ENCODE data around the gene ST7.
A peak's percentile ranks its signal among the peaks of the same experiment; 100 is the strongest.

ST7 gene

GRCh38 chr7:117074378-117074777, 121.1 kb downstream of the ST7 start:
- no peak for DNase-seq

- no peak for DNase-seq
Measured at GRCh38 chr7:117075934-117076333, 122.6 kb downstream of the ST7 start.

DNA sequence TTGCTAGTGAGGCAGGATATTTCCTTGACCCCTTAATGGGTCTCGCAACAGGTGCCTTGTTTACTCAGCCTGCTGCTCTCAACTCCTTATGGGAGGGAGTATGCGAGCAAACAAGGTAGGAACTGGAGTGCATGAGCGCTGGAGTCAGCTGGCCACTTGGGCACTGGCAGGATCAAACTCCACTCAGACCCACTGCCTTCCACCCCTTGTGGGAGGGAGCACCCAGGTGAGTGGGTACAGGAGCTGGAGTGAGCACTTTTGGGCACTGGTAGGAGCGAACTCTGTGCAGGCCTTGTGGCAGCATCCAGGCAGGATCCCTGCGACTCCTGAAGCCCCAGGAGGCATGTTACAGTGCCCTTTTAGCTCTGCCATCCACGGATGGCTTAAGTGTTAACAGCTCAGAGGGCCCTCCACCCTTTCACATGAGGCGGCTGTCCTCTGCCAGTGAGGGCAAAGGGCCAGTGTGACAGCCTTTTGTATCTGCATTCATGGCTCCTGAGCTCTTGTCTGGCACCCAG, 123.2 kb downstream of the ST7 start:
- no peak for DNase-seq

GRCh38 chr7:117077658-117078057, 124.4 kb downstream of the ST7 start:
- DNase-seq = no peak

DNA sequence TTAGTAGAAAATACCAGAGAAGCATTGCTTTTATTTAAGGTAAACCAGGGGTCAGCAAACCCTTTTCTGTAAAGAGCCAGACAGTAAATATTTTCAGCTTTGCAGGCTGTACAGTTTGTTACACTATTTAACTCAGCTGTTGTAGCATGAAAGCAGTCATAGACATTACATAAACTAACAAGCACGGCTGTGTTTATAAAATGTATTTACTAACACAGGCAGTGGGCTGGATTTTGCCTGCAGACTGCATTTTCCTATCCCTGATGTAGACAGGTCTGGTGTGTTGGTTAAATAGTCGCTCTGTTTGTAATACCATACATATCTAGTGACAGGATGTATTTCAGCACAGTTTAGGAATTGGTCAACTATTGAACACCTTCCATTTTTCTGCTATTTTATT, 129.3 kb downstream of the ST7 start:
- no peak for DNase-seq

GRCh38 chr7:117083648-117084047, 130.3 kb downstream of the ST7 start:
- no peak for DNase-seq

- DNase-seq = no peak
Measured at GRCh38 chr7:117084286-117084685, 131.0 kb downstream of the ST7 start.

GRCh38 chr7:117085275-117085674, 132.0 kb downstream of the ST7 start:
- DNase-seq = no peak

DNA sequence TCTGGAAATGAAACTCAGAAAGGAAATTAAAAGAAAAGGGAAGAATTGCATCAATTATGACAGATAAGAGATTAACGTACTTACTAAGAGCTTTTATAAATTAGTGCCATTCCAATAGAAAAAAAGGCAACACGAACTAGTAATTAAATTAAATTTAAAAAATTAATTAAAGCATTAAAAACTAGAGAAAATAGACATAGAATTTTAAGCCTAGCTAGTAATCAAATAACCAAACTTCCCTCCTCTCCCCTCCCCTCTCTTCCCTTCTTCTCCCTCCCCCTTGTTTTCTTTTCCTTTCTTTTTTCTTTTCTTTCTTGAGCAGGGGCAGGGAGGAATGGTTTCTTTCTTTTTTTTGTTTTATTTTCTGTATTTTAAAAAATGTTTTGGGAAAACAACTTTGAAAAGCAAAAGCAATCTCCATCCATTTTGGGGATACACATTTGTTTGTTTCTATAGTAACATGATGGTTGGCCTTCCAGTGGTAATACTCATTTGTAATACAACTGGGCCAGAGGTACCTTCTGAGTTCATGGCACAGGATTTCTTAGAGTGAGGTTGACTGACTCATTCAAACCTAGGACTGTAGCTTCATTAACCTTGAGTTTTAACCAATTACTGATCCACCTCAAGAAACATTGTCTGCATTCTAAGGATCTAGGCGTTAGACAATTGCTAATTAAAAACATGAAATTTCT, 132.6 kb downstream of the ST7 start:
- peak; percentile 39 for DNase-seq

DNA sequence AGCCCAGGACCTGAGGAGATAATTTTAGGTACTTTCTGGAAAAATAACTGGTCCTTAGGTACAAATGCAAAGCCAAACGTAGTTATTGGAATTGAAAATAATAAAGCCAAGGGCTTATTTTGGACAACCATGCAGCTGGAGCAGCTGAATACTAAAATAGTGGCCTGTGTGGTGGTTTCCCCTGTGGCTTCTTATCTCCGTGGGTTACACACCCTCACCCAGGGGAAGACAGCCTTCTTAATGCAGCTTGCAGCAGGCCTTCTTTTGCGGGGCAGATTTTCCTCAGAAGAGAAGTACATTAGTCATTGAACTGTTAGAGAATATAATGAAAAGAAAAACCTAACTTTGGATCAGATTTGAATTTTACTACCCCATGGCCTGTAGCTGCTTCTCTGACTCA, 133.5 kb downstream of the ST7 start:
- DNase-seq = no peak

- DNase-seq = no peak
Measured at GRCh38 chr7:117087639-117088396, 134.5 kb downstream of the ST7 start.

DNA sequence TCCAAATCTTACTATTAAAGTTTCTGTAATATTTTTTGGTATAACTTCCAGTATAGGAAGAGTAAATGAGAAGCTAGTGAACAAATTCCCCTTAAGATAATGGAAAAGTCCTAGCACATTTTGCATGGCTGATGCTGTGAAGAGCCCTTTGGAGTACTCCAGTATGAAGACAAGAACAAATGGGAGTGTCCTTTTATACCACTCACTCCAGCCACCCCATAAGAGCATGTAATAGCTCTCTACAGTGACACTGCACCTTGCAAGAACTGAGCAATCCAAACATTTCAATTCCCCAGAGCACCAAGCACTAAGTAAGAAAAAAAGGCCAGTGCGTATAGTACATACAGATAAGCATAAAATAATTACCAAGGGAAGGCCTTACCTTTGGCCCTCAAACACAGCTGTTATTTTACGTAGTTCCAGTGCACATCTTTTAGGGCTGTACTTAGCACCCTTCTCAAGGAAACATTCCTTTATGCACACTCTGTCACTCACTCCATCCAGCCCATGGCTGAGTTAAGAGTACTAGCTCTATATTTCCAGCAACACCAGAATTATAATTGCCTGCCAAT, 135.4 kb downstream of the ST7 start:
- no peak for DNase-seq

GRCh38 chr7:117090791-117091190, 137.5 kb downstream of the ST7 start:
- no peak for DNase-seq

GRCh38 chr7:117091721-117092120, 138.4 kb downstream of the ST7 start:
- DNase-seq = no peak

DNA sequence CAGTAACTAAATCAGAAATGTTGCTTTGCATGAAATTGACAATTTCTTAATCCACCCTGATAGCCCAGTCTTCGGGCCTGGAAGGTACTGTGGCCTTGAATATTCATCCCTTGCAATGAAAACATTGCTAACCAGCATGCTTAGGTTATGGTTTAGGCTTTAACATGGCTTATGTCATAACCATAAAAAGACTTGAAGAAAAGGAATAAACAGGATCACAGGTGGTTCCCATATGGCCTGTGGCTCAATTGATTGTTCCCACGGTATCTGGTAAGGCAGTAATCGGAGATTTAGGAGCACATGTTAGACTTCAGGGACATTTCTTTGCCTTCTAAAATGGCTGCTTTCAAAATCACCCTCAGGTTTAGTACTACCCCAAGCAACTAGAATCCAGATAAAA, 139.5 kb downstream of the ST7 start:
- peak; percentile 43 for DNase-seq

- DNase-seq = no peak
Measured at GRCh38 chr7:117094457-117094856, 141.2 kb downstream of the ST7 start.

- DNase-seq = no peak
Measured at GRCh38 chr7:117095055-117095454, 141.8 kb downstream of the ST7 start.

GRCh38 chr7:117096330-117096729, 143.0 kb downstream of the ST7 start:
- no peak for DNase-seq

DNA sequence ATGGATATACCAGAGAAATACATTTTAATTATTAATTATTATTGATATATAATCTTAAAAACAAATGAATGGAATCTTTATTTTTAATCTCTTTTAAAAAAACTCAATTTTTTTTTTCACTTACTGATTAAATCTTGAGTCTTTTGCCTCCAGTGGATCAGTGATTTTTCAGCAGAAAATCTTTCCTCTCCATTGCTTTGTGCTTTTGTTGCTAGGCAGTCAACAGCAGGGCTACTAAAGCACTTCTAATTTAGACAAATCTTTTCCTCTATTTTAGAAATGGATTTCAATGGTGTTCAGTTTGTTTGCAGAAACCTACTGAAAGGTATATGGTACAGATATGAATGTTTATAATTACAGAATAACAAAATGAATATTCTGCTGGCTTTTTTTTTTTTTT, 143.6 kb downstream of the ST7 start:
- DNase-seq = no peak

- DNase-seq = no peak
Measured at GRCh38 chr7:117097860-117098259, 144.6 kb downstream of the ST7 start.

GRCh38 chr7:117098457-117098856, 145.2 kb downstream of the ST7 start:
- DNase-seq = peak; percentile 94

- DNase-seq = no peak
Measured at GRCh38 chr7:117101026-117101425, 147.7 kb downstream of the ST7 start.

GRCh38 chr7:117110480-117111315, 157.4 kb downstream of the ST7 start:
- DNase-seq = no peak
